Activated T-cell treated with anti-CD3 and anti-CD28 coated beads, Interleukin-2, amount 50 U/mL, for 72 hours (primary cell): Measurements from ENCODE around the gene RHOB. TPM values are rescaled to one million over a fixed set of nuclear protein-coding genes. Genes with fewer than 3 reads are reported as not detected.
"Not testable (repeated sequence)": the region's sequence is repeated elsewhere in the genome, so short reads cannot be mapped to it uniquely, and the experiment has no call there.

Experiments used
- ATAC-seq, 2 donors: fragments of 150-1000 bp; cut with Tn5 transposase; replicated peaks in 1 of 2; 2 replicates each; pipeline ENCODE4 v1.10.0; 2021; ENCODE audit warnings: moderate library complexity in 2 of 2, mild to moderate bottlenecking in 1 of 2
- DNase-seq, 2 donors: peaks; one replicate each; pipeline ENCODE4 v3.0.0; 2021 to 2022; ENCODE audit warnings: mixed read lengths in 1 of 2
- H3K27ac Mint-ChIP-seq: one replicate; pipeline ENCODE4 v1.8.0; 2022; ENCODE audit warnings: mild to moderate bottlenecking, moderate library complexity, mixed read lengths
- H3K27me3 Mint-ChIP-seq: one replicate; pipeline ENCODE4 v1.8.0; 2022; ENCODE audit warnings: low read depth, mixed read lengths
- H3K36me3 Mint-ChIP-seq, 2 donors: one replicate each; pipeline ENCODE4 v1.8.0; 2022; ENCODE audit warnings: mixed read lengths in 2 of 2, mild to moderate bottlenecking in 1 of 2; ENCODE audit not compliant: insufficient read depth in 2 of 2
- H3K4me1 Mint-ChIP-seq: one replicate; pipeline ENCODE4 v1.8.0; 2022; ENCODE audit warnings: low read depth, mixed read lengths
- H3K4me3 Mint-ChIP-seq, 2 donors: one replicate each; pipeline ENCODE4 v1.8.0; 2022; ENCODE audit warnings: mild to moderate bottlenecking in 2 of 2, mixed read lengths in 2 of 2, moderate library complexity in 2 of 2
- H3K9me3 Mint-ChIP-seq, 2 donors: one replicate each; pipeline ENCODE4 v1.8.0; 2022; ENCODE audit warnings: mixed read lengths in 2 of 2
- total RNA-seq, 2 donors: library from RNA; stranded (reverse); gene quantifications; one replicate each; pipeline ENCODE4 v1.2.3, GENCODE V29; 2022

Gene RHOB
- total RNA-seq, 2 donors from 2014 or later, result 17.5 to 44.7 TPM

DNA sequence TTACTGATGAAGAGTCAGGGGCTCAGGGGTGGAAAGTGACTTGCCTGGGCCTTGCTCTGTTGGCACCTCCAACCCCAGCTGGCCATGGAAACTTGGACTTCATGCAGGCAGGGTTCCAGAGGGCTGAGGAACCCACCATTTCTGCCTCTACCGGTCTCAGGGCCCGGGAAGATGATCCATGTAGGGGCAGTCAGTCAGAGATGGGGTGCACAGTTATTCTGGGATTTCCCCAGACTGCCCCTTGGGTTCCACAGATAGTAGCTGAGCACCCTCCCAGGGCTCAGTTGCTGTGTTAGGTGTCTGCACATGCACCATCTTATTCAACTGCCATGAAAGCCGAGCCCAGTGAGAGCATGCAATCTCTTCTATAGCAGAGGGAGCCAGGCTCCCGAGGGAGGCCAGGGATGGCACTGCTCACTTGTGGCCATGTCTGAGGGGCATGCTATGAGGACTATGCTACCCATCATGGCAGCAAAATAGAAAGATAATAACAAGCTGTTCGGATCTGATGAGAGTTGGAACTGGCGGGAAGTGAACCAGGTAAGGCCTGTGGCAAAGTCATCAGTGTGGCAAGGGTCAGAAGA, 37.3 kb downstream of the RHOB start:
- no peak overlapping the region for H3K27ac Mint-ChIP-seq
- no peak overlapping the region for H3K4me3 Mint-ChIP-seq
- no peak for ATAC-seq
- H3K36me3 Mint-ChIP-seq, result no peaks in the 10 kb centered on the region
- H3K27me3 Mint-ChIP-seq, result peaks cover 6% of the 10 kb centered on the region
- no peaks in the 10 kb centered on the region for H3K4me1 Mint-ChIP-seq
- no peak for DNase-seq
- H3K9me3 Mint-ChIP-seq, result no peaks in the 10 kb centered on the region

DNA sequence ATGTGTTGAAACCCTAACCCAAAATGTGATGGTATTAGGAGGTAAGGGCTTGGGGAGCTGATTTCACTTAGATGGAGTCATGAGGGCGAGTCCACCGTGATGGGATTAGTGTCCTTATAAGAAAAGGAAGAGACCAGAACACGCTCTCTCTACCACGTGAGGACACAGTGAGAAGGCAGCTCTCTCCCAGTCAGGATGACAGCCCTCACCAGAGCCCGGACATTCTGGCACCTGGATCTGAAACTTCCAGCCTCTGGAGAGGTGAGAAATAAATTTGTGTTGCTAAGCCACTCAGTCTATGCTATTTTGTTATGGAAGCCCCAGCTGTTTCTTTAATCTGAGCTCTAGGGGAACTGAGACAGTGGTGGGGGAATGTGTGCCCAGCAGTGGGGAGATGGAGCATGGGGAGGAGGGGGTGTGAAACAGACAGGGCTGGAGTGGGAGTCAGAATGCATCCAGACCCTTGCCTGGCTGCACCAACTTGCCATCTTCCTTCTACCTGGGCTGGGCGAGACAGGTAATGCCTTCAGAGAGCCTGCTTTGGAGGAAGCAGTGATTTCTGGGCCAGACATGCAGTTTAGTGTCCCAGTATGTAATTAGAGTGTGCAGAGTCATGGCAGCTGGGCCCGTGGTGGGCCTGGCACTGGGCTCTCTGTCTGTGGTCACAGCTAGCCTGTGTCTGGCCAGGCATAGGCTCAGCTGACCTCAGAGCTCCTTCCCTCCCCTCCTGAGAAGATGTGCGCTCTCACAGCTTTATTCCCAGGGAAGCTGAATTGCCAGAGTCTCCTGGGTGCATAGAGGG, 38.1 kb downstream of the RHOB start:
- Mint-ChIP-seq H3K4me3 (no peak overlapping the region), H3K9me3 (no peaks in the 10 kb centered on the region), H3K4me1 (no peaks in the 10 kb centered on the region), H3K27me3 (peaks cover 6% of the 10 kb centered on the region), H3K27ac (no peak overlapping the region), H3K36me3 (no peaks in the 10 kb centered on the region)
- no peak for ATAC-seq
- no peak for DNase-seq

DNA sequence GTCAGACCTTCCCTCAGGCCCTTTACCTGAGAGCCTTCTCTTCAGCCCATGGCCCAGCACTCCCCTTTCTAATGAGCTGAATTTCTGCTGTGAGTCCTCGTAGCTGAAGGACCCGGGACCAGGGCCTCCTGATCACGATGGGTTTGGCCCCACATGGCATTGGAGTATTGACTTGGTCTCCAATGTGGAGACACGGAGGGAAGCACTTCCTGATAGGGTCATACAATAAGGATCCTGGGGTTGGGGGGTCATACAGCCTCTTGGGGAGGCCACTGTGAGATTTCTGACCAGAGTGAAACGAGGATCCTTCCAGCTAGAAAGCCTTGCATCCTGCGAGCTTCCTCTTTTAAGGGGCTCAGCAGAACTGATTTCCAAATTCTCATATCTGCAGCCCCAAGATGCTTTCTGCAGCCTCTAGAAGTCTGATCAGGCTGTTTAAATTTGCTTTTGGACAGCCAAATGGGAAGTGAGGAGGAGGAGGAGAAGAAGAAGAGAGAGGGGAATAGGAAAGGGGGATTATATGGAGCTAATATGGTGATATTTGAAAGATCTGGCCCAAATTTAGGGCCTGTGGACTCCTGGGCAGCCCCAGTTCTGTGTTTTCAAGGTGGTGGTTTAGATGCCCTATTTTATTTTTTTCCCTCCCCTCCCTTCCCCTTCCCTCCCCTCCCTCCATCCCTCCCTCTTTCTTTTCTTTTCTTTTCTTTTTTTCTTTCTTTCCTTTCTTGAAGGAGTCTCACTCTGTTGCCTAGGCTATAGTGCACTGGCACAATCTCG, 38.9 kb downstream of the RHOB start:
- no peaks in the 10 kb centered on the region for H3K4me1 Mint-ChIP-seq
- DNase-seq (no peak), ATAC-seq (no peak)
- no peaks in the 10 kb centered on the region for H3K36me3 Mint-ChIP-seq
- no peak overlapping the region for H3K4me3 Mint-ChIP-seq
- no peaks in the 10 kb centered on the region for H3K9me3 Mint-ChIP-seq
- no peak overlapping the region for H3K27ac Mint-ChIP-seq
- H3K27me3 Mint-ChIP-seq, result peaks cover 6% of the 10 kb centered on the region

DNA sequence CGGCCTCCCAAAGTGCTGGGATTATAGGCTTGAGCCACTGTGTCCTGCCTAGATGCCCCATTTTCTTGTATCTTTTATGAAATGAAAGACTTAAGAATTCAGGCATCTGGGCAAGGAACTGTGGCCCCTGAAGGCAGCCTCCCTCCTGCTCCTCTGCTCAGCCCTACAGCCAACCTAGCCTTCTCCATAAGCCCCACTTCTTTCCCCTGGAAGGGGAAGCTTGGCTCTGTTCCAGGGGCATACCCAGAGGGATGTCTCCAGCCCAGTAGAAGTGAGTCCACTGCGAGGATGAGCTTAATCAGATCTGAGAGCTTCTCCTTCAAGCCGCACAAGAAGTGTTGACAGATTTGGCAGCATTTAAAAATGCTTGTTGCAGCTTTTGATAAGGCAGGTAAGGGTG, 39.7 kb downstream of the RHOB start:
- H3K4me1 Mint-ChIP-seq, result no peaks in the 10 kb centered on the region
- H3K36me3 Mint-ChIP-seq, result no peaks in the 10 kb centered on the region
- H3K4me3 Mint-ChIP-seq, result no peak overlapping the region
- no peak overlapping the region for H3K27ac Mint-ChIP-seq
- no peak for DNase-seq
- no peaks in the 10 kb centered on the region for H3K9me3 Mint-ChIP-seq
- no peak for ATAC-seq
- H3K27me3 Mint-ChIP-seq, result peaks cover 6% of the 10 kb centered on the region

DNA sequence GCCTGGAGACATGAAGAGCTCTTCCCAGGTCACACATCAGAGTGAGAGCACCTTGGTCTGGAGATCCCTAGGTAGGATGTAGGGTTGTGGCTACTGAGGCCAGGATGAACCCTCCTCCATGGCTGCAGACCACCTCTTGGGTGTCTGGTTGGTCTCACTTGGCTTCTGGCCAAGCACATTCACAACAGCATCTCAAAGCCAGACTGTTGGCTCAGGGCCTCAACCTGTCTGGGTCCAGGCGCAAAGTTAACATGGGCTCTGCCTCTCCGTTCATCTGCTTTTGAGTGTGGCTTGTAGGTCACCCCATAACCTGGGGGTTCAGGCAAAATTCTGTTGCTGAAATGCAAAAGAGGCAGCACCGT, 40.1 kb downstream of the RHOB start:
- H3K4me1 Mint-ChIP-seq, result no peaks in the 10 kb centered on the region
- ATAC-seq, result no peak
- H3K27ac Mint-ChIP-seq, result no peak overlapping the region
- H3K36me3 Mint-ChIP-seq, result no peaks in the 10 kb centered on the region
- no peak overlapping the region for H3K4me3 Mint-ChIP-seq
- no peak for DNase-seq
- peaks cover 5% of the 10 kb centered on the region for H3K27me3 Mint-ChIP-seq
- no peaks in the 10 kb centered on the region for H3K9me3 Mint-ChIP-seq

GRCh38 chr2:20487392-20488174, 40.7 kb downstream of the RHOB start:
- no peak overlapping the region for H3K27ac Mint-ChIP-seq
- no peak for ATAC-seq

DNA sequence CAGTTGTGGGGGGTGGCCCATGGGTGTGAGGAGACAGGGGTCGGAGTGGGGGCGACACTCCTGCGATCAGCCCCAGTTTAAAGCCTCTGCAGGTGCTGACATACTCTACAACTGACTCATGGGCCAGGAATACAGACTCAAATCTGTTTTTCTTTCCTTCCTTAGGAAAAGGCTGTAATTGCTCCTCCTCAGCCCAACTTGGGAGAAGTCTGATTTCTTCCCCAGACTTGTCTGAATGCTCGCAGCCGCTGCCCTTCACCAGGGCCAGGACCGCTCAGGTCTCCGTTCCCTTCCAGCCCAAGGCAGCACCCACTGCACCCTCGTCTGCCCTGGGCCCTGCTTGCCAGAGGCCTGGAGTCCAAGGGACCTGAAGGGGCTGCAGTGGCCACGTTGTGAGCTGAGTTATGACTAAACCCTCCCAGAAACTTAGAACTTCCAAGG, 41.3 kb downstream of the RHOB start:
- Mint-ChIP-seq H3K9me3 (no peaks in the 10 kb centered on the region), H3K4me3 (no peak overlapping the region), H3K36me3 (no peaks in the 10 kb centered on the region), H3K27me3 (no peaks in the 10 kb centered on the region), H3K27ac (no peak overlapping the region), H3K4me1 (no peaks in the 10 kb centered on the region)
- no peak for DNase-seq
- ATAC-seq, result no peak

More at GRCh38 chr2:20487392-20488174, 40.7 kb downstream of the RHOB start:
- Mint-ChIP-seq H3K27me3 (no peaks in the 10 kb centered on the region), H3K4me1 (no peaks in the 10 kb centered on the region), H3K36me3 (no peaks in the 10 kb centered on the region), H3K4me3 (no peak overlapping the region), H3K9me3 (no peaks in the 10 kb centered on the region)
- no peak for DNase-seq

- Mint-ChIP-seq H3K4me3 (no peak overlapping the region), H3K27me3 (no peaks in the 10 kb centered on the region), H3K9me3 (no peaks in the 10 kb centered on the region), H3K27ac (no peak overlapping the region), H3K36me3 (no peaks in the 10 kb centered on the region), H3K4me1 (no peaks in the 10 kb centered on the region)
- DNase-seq, result no peak
- no peak for ATAC-seq
Observed at GRCh38 chr2:20488782-20489181, 41.9 kb downstream of the RHOB start.

DNA sequence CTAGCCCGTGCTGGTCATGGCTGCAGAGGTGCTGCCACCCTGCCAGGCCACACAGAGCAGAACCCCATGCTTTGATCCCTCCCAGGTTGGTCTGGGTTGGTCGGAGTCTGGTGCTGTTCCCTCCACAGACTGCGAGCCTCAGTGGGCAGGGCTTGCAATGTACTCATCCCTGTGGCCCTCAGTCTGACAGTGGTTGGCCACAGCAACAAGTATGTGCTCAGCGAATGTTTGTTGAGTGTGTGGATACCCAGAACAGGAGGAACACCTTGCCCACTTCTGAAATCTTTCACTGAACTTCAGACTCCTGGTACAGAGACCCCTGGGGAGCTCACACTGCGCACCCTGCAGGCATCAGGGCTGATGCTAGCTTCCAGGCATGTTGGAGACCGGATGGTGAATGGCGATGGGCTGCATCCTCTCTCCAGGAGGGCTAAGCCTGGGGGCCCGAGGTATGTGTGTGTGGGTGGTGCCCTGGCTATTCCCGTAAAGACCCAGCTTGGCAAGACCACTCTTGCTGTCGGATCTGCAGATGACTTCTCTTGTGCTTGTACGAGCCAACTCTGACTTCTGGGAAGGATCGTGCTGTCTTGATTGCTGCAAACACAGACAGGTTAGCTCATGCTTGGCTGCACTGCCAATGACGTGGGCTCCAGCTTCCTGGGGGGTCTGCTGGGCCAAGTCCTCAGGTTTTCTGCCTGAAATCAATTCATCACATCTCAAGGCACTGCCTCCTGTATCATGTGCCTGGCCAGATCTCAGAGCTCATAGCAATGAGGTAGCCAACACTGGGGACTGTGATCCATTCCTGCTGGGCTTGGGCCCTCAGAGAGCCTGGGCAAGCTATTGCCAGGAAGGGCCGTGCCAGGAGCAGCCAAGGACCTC, 43.7 kb downstream of the RHOB start:
- no peaks in the 10 kb centered on the region for H3K27me3 Mint-ChIP-seq
- DNase-seq, result no peak
- no peaks in the 10 kb centered on the region for H3K36me3 Mint-ChIP-seq
- H3K27ac Mint-ChIP-seq, result no peak overlapping the region
- ATAC-seq, result no peak
- no peak overlapping the region for H3K4me3 Mint-ChIP-seq
- no peaks in the 10 kb centered on the region for H3K4me1 Mint-ChIP-seq
- no peaks in the 10 kb centered on the region for H3K9me3 Mint-ChIP-seq

DNA sequence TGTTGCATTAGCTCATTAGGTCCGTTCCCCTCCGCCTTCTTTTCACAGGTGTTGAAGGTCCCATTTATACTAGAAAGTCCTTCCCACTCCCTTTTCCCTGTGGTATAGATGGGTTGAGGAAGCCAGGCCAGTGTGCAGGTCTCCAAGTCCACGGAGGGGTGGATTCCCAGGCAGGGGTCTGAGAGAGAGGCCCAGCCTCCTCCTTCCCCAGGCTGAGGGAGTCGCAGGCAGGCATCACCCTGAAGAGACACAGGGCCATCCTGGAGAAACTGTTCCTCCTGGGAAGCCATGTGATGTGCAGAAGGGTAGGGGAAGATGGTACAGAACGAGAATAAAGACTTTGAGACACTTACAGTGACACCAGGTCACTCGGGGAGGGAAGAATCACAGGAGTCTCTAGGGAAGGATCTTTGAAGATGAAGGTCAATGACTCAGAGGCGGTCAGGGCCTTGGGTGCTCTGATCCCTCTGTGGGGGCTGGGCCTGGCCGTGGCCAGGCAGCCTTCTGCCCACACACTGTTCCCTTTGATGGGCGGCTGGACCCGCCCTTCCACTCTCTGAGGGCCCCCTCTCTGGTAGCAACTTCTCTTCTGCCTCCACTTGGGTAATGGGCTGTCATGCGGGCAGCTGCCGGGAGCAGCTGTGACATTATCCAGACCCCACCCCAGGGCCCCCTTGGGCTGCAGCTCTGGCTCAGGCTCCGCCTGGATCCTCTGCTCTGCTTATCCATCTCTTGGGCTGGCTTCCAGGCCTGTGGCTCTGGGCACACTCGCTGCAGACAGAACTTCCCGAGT, 45.1 kb downstream of the RHOB start:
- Mint-ChIP-seq H3K4me1 (no peaks in the 10 kb centered on the region), H3K9me3 (no peaks in the 10 kb centered on the region), H3K27me3 (no peaks in the 10 kb centered on the region), H3K36me3 (no peaks in the 10 kb centered on the region), H3K27ac (no peak overlapping the region), H3K4me3 (no peak overlapping the region)
- ATAC-seq (no peak), DNase-seq (no peak)

DNA sequence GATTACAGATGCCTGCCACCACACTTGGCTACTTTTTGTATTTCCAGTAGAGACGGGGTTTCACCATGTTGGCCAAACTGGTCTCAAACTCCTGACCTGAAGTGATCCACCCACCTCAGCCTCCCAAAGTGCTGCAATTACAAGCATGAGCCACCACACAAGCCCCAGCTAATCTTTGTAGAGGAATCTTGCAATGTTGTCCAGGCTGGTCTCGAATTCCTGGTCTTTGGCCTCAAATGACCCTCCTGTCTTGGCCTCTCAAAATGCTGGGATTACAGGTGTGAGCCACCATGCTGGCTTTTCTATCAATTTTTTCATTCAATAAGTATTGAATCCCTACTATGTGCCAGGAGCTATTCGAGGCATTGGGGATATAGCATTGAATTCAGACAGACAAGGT, 46.2 kb downstream of the RHOB start:
- H3K4me1 Mint-ChIP-seq, DNase-seq, H3K27ac Mint-ChIP-seq, H3K9me3 Mint-ChIP-seq, H3K4me3 Mint-ChIP-seq, ATAC-seq, H3K36me3 Mint-ChIP-seq, H3K27me3 Mint-ChIP-seq: not testable (repeated sequence)

DNA sequence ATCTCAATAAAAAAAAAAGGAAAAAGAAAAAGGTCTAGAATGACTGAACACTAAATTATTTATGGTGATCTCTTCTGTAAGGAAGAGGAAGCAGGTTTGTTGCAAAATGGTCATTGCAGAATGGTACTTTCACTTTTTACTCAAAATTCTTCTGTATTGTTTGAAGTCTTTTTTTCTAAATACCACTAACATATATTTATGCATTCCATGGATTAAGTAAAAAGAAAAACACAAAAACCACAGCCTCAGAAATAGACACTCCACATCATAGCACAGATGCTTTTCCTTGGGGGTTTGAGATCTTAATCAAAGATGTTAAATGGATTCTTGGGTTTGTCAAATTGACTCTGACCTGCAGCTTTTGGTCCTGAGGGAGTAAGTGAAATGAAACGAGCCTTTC, 47.4 kb downstream of the RHOB start:
- Mint-ChIP-seq H3K27me3 (no peaks in the 10 kb centered on the region), H3K36me3 (no peaks in the 10 kb centered on the region), H3K4me3 (no peak overlapping the region), H3K27ac (no peak overlapping the region), H3K4me1 (no peaks in the 10 kb centered on the region), H3K9me3 (no peaks in the 10 kb centered on the region)
- ATAC-seq (no peak), DNase-seq (no peak)
